Stimulated activated CD8-positive, alpha-beta memory T cell treated with anti-CD3 and anti-CD28 coated beads, Interleukin-7, amount 100 ng/mL, for 1 hour (primary cell): ENCODE results near the gene AADACL3.

ENCODE experiments used
- DNase-seq, 2 donors: peaks; one replicate each; pipeline ENCODE4 v3.0.0-alpha.2; 2020; ENCODE audit warnings: low read depth in 2 of 2

The AADACL3 gene

DNA sequence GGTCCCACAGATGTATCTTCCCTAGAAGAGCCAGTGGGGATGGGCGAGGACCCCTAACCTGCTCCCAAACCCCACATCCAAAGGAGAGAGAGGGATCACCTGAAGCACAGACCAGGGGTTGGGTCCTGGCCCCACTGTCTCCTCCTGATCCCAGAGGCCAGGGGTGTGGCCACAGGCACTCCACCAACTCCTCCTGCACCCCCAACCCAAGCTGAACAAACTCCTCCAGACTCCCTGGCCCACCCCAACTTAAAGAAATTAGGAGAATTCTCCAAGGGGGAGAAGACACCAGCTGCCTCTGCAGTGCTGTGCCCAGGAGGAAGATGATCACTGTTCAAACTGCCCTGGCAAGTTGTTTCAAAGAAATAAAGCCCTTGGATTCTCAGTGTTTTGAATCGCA lies 53.1 kb downstream of the AADACL3 start:
- DNase-seq, result no peak

DNA sequence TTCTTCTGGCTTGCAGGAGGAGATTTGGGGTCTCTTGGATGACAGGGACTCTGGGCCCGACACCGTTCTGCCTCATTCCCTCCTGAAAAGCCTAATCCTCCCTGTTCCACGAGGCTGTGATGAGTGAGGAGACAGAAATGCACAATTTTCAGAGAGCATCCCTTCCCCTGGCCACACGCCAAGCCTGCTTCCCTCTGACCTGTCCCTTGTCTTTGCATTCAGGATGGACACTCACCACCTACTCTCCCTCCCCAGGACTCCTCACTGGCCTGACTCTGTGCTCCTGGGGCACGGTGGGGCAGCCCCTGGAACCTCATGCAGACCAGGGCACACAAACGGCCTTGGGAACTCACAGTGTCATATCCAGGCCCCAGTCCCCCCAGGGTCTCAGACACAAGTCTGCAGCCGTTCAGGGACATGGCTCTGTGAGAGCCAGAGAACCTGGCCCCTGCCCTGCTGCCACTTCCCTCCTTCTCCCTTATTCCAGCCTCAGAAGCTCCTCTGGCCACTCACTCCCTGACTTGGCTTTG lies 54.1 kb downstream of the AADACL3 start:
- DNase-seq, result no peak

DNA sequence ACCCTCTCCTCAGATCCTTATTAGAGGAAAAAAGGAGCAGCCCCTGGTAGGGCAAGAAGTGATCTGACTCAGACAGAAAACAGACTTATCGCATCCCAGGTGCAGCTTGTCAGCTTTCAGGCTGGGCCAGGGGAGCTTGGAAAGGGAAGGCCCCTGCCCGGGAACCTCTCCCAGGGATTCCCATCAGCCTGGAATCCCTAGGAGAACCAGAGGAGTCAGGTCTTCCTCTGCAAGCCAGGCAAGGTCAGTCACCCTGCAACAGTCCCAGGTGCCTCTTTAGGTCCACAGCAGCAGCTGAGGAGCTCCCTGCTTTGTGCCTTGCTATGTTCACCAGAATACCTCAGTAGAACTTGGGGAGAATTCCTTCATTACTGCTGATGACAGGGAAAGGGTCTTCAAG lies 54.7 kb downstream of the AADACL3 start:
- no peak for DNase-seq

DNA sequence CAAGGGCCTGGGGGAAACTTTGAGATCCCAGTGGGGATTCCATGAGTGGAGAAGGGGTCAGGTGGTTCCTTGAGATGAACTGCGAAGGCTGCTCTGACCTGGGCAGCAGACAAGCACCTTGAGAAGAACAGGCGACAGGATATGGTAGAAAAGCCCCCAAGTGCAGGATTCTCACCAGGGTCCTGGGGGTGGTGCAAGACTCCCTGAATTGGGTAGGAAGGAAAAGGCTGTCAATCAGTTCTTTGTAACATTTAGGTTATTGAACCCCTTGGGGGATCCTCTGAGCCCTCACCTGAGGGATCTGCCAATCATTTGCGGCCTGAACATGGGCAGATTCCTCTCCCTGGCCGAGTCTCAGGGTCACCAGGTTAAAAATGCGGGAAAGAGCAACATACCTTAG lies 55.3 kb downstream of the AADACL3 start:
- no peak for DNase-seq

DNA sequence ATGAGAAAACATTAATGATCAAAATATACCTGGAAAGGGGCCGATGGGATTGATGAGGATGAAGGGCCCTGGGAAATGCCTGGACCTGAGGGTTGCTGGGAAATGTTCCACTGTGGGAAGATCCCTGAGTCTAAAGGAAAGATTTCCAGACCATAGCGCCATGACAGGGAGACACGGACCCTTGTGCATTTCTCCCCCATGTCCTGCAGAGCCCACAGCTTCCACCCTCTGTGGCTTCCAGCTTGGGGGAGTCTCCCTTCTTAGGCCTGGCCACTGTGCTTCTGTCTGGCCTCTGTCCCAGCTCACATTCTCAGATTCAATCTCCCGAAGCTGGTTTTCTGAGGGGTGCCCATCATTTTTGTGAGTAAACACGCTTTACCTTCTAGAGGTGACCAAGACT lies 56.6 kb downstream of the AADACL3 start:
- DNase-seq, result no peak

DNA sequence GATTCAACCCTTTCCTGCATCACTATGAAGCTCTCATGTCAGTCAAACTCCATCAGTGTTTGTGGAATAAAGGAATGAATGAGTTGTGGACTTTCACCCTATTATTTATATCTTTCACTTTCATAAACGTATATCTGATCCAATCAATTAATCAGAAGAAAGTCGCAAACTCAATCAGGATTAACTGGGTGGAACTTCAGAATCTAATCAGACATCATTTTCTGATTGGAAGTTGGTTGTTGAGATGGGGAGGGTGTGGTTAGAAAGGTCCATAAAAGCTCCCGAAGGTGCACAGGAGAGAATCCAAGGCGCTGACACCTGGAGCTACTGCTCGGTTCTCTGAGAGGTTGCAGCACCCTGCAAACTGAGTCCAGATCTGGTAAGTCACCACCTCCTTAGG lies 57.5 kb downstream of the AADACL3 start, which contains the start of gene PRAMEF12:
TSS of gene PRAMEF12 (plus strand) at position 301 of the 400 bp plus-strand sequence. CDS start 1,130 bp downstream, outside the sequence.
- no peak for DNase-seq

DNA sequence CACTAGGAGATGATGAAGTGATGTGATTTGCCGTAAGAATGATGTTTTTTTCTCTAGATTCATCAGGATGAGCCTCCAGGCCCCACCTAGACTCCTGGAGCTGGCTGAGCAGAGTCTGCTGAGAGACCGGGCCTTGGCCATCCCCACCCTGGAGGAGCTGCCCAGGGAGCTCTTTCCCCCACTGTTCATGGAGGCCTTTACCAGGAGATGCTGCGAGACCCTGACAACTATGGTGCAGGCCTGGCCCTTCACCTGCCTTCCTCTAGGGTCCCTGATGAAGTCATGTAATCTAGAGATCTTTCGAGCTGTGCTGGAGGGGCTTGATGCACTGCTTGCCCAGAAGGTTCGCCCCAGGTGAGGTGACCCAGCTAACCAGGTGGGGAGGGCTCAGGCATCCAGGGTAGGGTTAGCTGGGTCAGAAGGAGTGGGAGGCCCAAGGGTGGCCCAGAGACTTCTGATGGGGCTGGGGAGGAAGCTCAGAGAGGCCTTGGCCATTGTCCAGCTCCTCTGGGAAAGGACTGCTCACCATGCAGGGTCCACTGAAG lies 59.0 kb downstream of the AADACL3 start:
- no peak for DNase-seq

DNA sequence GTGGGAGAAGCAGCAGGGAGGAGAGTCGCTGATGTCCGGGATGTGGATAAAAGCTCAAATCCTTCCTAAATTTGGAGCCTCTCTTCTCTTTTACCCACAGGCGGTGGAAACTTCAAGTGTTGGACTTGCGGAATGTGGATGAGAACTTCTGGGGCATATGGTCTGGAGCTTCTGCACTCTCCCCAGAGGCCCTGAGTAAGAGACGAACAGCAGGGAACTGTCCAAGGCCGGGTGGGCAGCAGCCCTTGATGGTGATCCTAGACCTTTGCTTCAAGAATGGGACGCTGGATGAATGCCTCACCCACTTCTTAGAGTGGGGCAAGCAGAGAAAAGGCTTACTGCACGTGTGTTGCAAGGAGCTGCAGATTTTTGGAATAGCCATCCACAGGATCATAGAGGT lies 59.5 kb downstream of the AADACL3 start:
- DNase-seq, result no peak

DNA sequence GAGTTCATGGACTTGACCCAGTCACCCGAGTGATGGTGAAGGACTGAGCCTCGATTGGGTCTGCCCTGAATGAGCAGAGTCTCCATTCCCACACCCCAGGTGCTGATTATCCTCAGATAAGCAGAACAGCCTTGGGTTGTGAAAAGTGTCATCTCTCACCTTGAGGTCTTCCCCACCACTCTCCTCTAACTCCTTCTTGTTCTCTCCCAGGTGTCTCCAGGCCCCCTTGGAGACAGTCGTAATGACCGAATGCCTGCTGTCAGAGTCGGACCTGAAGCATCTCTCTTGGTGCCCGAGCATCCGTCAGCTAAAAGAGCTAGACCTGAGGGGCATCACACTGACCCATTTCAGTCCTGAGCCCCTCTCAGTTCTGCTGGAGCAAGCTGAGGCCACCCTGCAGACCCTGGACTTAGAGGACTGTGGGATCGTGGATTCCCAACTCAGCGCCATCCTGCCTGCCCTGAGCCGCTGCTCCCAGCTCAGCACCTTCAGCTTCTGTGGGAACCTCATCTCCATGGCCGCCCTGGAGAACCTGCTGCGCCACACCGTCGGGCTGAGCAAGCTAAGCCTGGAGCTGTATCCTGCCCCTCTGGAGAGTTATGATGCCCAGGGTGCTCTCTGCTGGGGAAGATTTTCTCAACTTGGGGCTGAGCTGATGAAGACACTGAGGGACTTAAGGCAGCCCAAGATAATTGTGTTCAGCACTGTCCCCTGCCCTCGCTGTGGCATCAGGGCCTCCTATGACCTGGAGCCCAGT lies 61.1 kb downstream of the AADACL3 start:
- DNase-seq, result no peak
